Activated naive CD8-positive, alpha-beta T cell treated with anti-CD3 and anti-CD28 coated beads, Interleukin-2, amount 10 ng/mL, durations not matched to agents 7 days and 5 days (primary cell): ENCODE results near the gene TMEFF1. TPM values are rescaled to one million over a fixed set of nuclear protein-coding genes. Genes with fewer than 3 reads are reported as not detected.
"Not testable (repeated sequence)": the region's sequence is repeated elsewhere in the genome, so short reads cannot be mapped to it uniquely, and the experiment has no call there.

ENCODE experiments used
- ATAC-seq: fragments of 150-1000 bp; cut with Tn5 transposase; one replicate; pipeline ENCODE4 v1.10.0; 2021; ENCODE audit warnings: low read depth, moderate library complexity
- POLR2A ChIA-PET: fragments of 350-600 bp; sonication (Branson Sonifier 250); formaldehyde crosslinking; loops from one replicate; lab custom pipeline; 2021; ENCODE audit warnings: antibody characterized with exemption; lab: Charles Lee
- DNase-seq: peaks from one replicate; pipeline ENCODE4 v3.0.0; 2021
- H3K27ac Mint-ChIP-seq: one replicate; pipeline ENCODE4 v1.8.0; 2022; ENCODE audit warnings: mild to moderate bottlenecking, mixed read lengths
- H3K27me3 Mint-ChIP-seq: one replicate; pipeline ENCODE4 v1.8.0; 2022; ENCODE audit warnings: mild to moderate bottlenecking, moderate library complexity, mixed read lengths
- H3K36me3 Mint-ChIP-seq: one replicate; pipeline ENCODE4 v1.8.0; 2021; ENCODE audit warnings: mild to moderate bottlenecking, mixed read lengths
- H3K4me1 Mint-ChIP-seq: one replicate; pipeline ENCODE4 v1.8.0; 2021; ENCODE audit warnings: mixed read lengths
- H3K4me3 Mint-ChIP-seq: one replicate; pipeline ENCODE4 v1.8.0; 2022; ENCODE audit warnings: mild to moderate bottlenecking, moderate library complexity, mixed read lengths
- H3K9me3 Mint-ChIP-seq: one replicate; pipeline ENCODE4 v1.8.0; 2021; ENCODE audit warnings: mixed read lengths
- total RNA-seq, 2 experiments: library from RNA; stranded (reverse); gene quantifications; one replicate each; pipeline ENCODE4 v1.2.3, GENCODE V29; 2021

Gene TMEFF1
- total RNA-seq, 2 experiments from 2014 or later: 0.20 TPM; not detected in 1

- Mint-ChIP-seq H3K27ac (no peak overlapping the region), H3K4me1 (peaks cover 5% of the 10 kb centered on the region), H3K9me3 (no peaks in the 10 kb centered on the region), H3K27me3 (no peaks in the 10 kb centered on the region), H3K4me3 (no peak overlapping the region), H3K36me3 (peaks cover 5% of the 10 kb centered on the region)
- POLR2A ChIA-PET: no interaction called here
- DNase-seq (no peak), ATAC-seq (no peak)
Measured at GRCh38 chr9:100440071-100440470, 32.9 kb upstream of the TMEFF1 start.

GRCh38 chr9:100440487-100440886, 32.5 kb upstream of the TMEFF1 start:
- H3K4me3 Mint-ChIP-seq, H3K36me3 Mint-ChIP-seq, POLR2A ChIA-PET, H3K9me3 Mint-ChIP-seq, H3K4me1 Mint-ChIP-seq, H3K27ac Mint-ChIP-seq, H3K27me3 Mint-ChIP-seq, ATAC-seq, DNase-seq: not testable (repeated sequence)

GRCh38 chr9:100441911-100442361, 31.0 kb upstream of the TMEFF1 start:
- no peak overlapping the region for H3K4me3 Mint-ChIP-seq
- no peaks in the 10 kb centered on the region for H3K9me3 Mint-ChIP-seq
- no peaks in the 10 kb centered on the region for H3K27me3 Mint-ChIP-seq
- H3K36me3 Mint-ChIP-seq: peaks cover 5% of the 10 kb centered on the region
- POLR2A ChIA-PET: no interaction called here
- DNase-seq: no peak
- H3K27ac Mint-ChIP-seq: no peak overlapping the region
- H3K4me1 Mint-ChIP-seq: peaks cover 5% of the 10 kb centered on the region
- ATAC-seq: no peak

- POLR2A ChIA-PET: no interaction called here
- Mint-ChIP-seq H3K27ac (no peak overlapping the region), H3K4me1 (peaks cover 5% of the 10 kb centered on the region), H3K27me3 (no peaks in the 10 kb centered on the region), H3K9me3 (no peaks in the 10 kb centered on the region), H3K4me3 (no peak overlapping the region), H3K36me3 (peaks cover 5% of the 10 kb centered on the region)
- DNase-seq (no peak), ATAC-seq (no peak)
Measured at GRCh38 chr9:100443781-100444768, 28.9 kb upstream of the TMEFF1 start.

GRCh38 chr9:100445161-100445902, 27.6 kb upstream of the TMEFF1 start:
- ATAC-seq (no peak), DNase-seq (no peak)
- no peaks in the 10 kb centered on the region for H3K9me3 Mint-ChIP-seq
- H3K36me3 Mint-ChIP-seq: peaks cover 6% of the 10 kb centered on the region
- H3K27ac Mint-ChIP-seq: no peak overlapping the region
- POLR2A ChIA-PET: no interaction called here
- no peak overlapping the region for H3K4me3 Mint-ChIP-seq
- H3K4me1 Mint-ChIP-seq: peaks cover 11% of the 10 kb centered on the region
- H3K27me3 Mint-ChIP-seq: no peaks in the 10 kb centered on the region

GRCh38 chr9:100445903-100446549, 26.9 kb upstream of the TMEFF1 start:
- no peak for ATAC-seq
- no peak overlapping the region for H3K4me3 Mint-ChIP-seq
- no peaks in the 10 kb centered on the region for H3K9me3 Mint-ChIP-seq
- POLR2A ChIA-PET: no interaction called here
- H3K27me3 Mint-ChIP-seq: no peaks in the 10 kb centered on the region
- no peak for DNase-seq
- peaks cover 12% of the 10 kb centered on the region for H3K36me3 Mint-ChIP-seq
- H3K27ac Mint-ChIP-seq: no peak overlapping the region
- peaks cover 11% of the 10 kb centered on the region for H3K4me1 Mint-ChIP-seq

- ATAC-seq: no peak
- Mint-ChIP-seq H3K4me3 (no peak overlapping the region), H3K4me1 (peaks cover 11% of the 10 kb centered on the region), H3K36me3 (peaks cover 13% of the 10 kb centered on the region), H3K27me3 (no peaks in the 10 kb centered on the region), H3K27ac (no peak overlapping the region), H3K9me3 (no peaks in the 10 kb centered on the region)
- DNase-seq: no peak
- POLR2A ChIA-PET: no interaction called here
Measured at GRCh38 chr9:100447041-100447440, 25.9 kb upstream of the TMEFF1 start.

- Mint-ChIP-seq H3K4me1 (peaks cover 11% of the 10 kb centered on the region), H3K36me3 (peaks cover 13% of the 10 kb centered on the region), H3K9me3 (no peaks in the 10 kb centered on the region), H3K27ac (no peak overlapping the region), H3K27me3 (no peaks in the 10 kb centered on the region), H3K4me3 (no peak overlapping the region)
- no peak for DNase-seq
- POLR2A ChIA-PET: no interaction called here
- ATAC-seq: no peak
Measured at GRCh38 chr9:100448266-100448665, 24.7 kb upstream of the TMEFF1 start.

- POLR2A ChIA-PET: no interaction called here
- Mint-ChIP-seq H3K9me3 (no peaks in the 10 kb centered on the region), H3K4me3 (no peak overlapping the region), H3K4me1 (peaks cover 6% of the 10 kb centered on the region), H3K27me3 (no peaks in the 10 kb centered on the region), H3K27ac (no peak overlapping the region), H3K36me3 (peaks cover 13% of the 10 kb centered on the region)
- DNase-seq (no peak), ATAC-seq (no peak)
Measured at GRCh38 chr9:100449420-100449819, 23.5 kb upstream of the TMEFF1 start.

GRCh38 chr9:100452894-100453293, 20.1 kb upstream of the TMEFF1 start:
- H3K4me3 Mint-ChIP-seq: no peak overlapping the region
- ATAC-seq: no peak
- peaks cover 14% of the 10 kb centered on the region for H3K36me3 Mint-ChIP-seq
- POLR2A ChIA-PET: no interaction called here
- no peak for DNase-seq
- H3K9me3 Mint-ChIP-seq: no peaks in the 10 kb centered on the region
- no peaks in the 10 kb centered on the region for H3K27me3 Mint-ChIP-seq
- H3K4me1 Mint-ChIP-seq: peaks cover 6% of the 10 kb centered on the region
- H3K27ac Mint-ChIP-seq: no peak overlapping the region

GRCh38 chr9:100455470-100455869, 17.5 kb upstream of the TMEFF1 start:
- Mint-ChIP-seq H3K27me3 (no peaks in the 10 kb centered on the region), H3K27ac (no peak overlapping the region), H3K4me3 (no peak overlapping the region), H3K36me3 (peaks cover 13% of the 10 kb centered on the region), H3K9me3 (no peaks in the 10 kb centered on the region), H3K4me1 (no peaks in the 10 kb centered on the region)
- ATAC-seq (no peak), DNase-seq (no peak)
- POLR2A ChIA-PET: no interaction called here

GRCh38 chr9:100457517-100457916, 15.4 kb upstream of the TMEFF1 start:
- Mint-ChIP-seq H3K27me3 (no peaks in the 10 kb centered on the region), H3K9me3 (no peaks in the 10 kb centered on the region), H3K27ac (no peak overlapping the region), H3K4me3 (no peak overlapping the region), H3K4me1 (no peaks in the 10 kb centered on the region), H3K36me3 (peaks cover 4% of the 10 kb centered on the region)
- no peak for ATAC-seq
- POLR2A ChIA-PET: no interaction called here
- no peak for DNase-seq

GRCh38 chr9:100459963-100460362, 13.0 kb upstream of the TMEFF1 start:
- ATAC-seq: no peak

More at GRCh38 chr9:100459963-100460362, 13.0 kb upstream of the TMEFF1 start:
- H3K9me3 Mint-ChIP-seq: no peaks in the 10 kb centered on the region
- H3K27ac Mint-ChIP-seq: no peak overlapping the region
- DNase-seq: no peak
- H3K27me3 Mint-ChIP-seq: no peaks in the 10 kb centered on the region
- H3K36me3 Mint-ChIP-seq: peaks cover 2% of the 10 kb centered on the region
- no peak overlapping the region for H3K4me3 Mint-ChIP-seq
- H3K4me1 Mint-ChIP-seq: no peaks in the 10 kb centered on the region
- POLR2A ChIA-PET: no interaction called here
